ENCODE measurements around the gene PLCB4. TPM values are rescaled to one million over a fixed set of nuclear protein-coding genes. Genes with fewer than 3 reads are reported as not detected.

The PLCB4 gene
- total RNA-seq, 4 donors from 2014 or later = 20.6 to 45.9 (median 34.2) TPM

DNA sequence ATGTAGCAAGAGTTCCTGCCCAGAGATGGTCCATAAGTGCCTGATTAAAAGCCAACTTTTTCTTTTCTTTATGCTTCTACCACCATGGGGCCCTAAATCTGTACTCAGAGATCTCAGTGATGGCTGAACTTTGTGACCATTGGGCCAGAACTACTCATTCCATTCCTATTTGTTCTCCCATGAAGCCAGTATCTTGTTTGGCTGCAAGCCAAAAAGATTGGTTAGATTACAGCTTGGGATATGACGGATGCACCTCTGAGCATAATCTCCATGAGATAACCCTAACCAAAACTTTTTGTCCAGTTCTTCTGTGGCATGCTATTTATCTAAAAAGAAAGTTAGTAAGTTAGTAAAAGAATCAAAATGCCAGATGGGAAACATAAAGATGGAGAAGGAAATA, 72.2 kb downstream of the PLCB4 start:
- H3K4me3 ChIP-seq = no peak overlapping the region
- TF ChIP-seq POLR2AphosphoS5 (IDR thresholded peaks at IDR 0.05) (no peak), POLR2A (IDR thresholded peaks at IDR 0.05) (no peak), EP300 (IDR thresholded peaks at IDR 0.05; ENCODE audit: low read depth) (no peak)
- TF ChIP-seq, protein P1, sequence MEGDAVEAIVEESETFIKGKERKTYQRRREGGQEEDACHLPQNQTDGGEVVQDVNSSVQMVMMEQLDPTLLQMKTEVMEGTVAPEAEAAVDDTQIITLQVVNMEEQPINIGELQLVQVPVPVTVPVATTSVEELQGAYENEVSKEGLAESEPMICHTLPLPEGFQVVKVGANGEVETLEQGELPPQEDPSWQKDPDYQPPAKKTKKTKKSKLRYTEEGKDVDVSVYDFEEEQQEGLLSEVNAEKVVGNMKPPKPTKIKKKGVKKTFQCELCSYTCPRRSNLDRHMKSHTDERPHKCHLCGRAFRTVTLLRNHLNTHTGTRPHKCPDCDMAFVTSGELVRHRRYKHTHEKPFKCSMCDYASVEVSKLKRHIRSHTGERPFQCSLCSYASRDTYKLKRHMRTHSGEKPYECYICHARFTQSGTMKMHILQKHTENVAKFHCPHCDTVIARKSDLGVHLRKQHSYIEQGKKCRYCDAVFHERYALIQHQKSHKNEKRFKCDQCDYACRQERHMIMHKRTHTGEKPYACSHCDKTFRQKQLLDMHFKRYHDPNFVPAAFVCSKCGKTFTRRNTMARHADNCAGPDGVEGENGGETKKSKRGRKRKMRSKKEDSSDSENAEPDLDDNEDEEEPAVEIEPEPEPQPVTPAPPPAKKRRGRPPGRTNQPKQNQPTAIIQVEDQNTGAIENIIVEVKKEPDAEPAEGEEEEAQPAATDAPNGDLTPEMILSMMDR (IDR thresholded peaks at IDR 0.05) = no peak
- in situ Hi-C loops (cut with MboI; ENCODE audit: low pct_ligation_motif_present in 1 of 4, low pct_unique_long_range_greater_than_20kb in 1 of 4, low sequenced_read_pairs in 3 of 4) = no loop called here
- H3K36me3 ChIP-seq = no peaks in the 10 kb centered on the region
- no peaks in the 10 kb centered on the region for H3K9me3 ChIP-seq
- WGBS, 2 donors (ENCODE audit: low coverage in 1 of 2) = 83 to 93% methylated on average over 1 of the region's 1 CpG
- H3K27ac ChIP-seq = no peak overlapping the region
- no peaks in the 10 kb centered on the region for H3K27me3 ChIP-seq
- intact Hi-C loops (cut with DNase I; ENCODE audit: low total_unique reads) = no loop called here
- DNase-seq = no peak
- peaks cover 0 to 2% (median 0%) of the 10 kb centered on the region in 4 donors for H3K4me1 ChIP-seq

DNA sequence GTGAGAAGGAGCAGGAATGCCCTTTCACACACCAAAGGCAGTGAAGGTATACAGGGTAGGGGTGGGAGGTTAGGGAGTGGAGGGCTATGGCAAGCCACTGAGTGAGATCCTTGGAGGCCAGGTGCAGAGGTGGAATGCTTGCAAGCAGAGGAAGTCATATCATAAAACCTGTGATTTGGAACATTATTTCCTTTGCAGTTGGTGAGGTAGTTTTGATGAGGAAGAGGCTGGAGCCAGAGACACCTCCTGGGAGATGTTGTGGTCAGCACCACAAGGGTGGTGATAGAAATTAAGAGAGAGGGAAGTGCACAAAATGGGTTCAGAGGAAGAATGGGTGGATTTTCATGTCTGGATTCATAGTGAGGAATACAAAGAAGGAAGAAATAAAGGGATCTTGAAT, 73.0 kb downstream of the PLCB4 start:
- peaks cover 0 to 2% (median 0%) of the 10 kb centered on the region in 4 donors for H3K4me1 ChIP-seq
- H3K27me3 ChIP-seq = no peaks in the 10 kb centered on the region
- TF ChIP-seq POLR2A (IDR thresholded peaks at IDR 0.05) (no peak), EP300 (IDR thresholded peaks at IDR 0.05; ENCODE audit: low read depth) (no peak), POLR2AphosphoS5 (IDR thresholded peaks at IDR 0.05) (no peak)
- TF ChIP-seq, protein P1 (IDR thresholded peaks at IDR 0.05) = no peak
- H3K9me3 ChIP-seq = no peaks in the 10 kb centered on the region
- no peak overlapping the region for H3K27ac ChIP-seq
- in situ Hi-C loops (cut with MboI; ENCODE audit: low pct_ligation_motif_present in 1 of 4, low pct_unique_long_range_greater_than_20kb in 1 of 4, low sequenced_read_pairs in 3 of 4) = no loop called here
- H3K4me3 ChIP-seq = no peak overlapping the region
- no peak for DNase-seq
- intact Hi-C loops (cut with DNase I; ENCODE audit: low total_unique reads) = no loop called here
- H3K36me3 ChIP-seq = no peaks in the 10 kb centered on the region

DNA sequence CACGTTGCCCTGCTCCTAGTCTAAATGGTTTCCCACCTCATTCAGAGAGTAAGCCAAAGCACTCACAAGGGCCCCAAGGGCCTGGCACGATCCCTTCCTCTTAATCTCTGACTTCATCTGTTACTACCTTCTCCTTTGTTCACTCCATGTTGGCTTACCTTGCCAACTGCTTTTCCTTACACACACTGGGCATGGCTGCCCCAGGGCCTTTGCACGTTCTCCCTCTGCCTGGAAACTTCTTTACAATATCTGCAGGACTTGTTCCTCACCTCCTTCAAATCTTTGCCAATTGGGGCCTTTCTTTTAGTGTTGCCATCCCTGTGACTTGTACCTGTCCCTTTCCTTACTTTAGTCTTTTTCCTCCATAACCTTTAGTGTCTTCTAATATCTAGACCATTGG, 73.9 kb downstream of the PLCB4 start:
- no peaks in the 10 kb centered on the region for H3K27me3 ChIP-seq
- no peak for TF ChIP-seq EP300 (IDR thresholded peaks at IDR 0.05; ENCODE audit: low read depth)
- no peak for TF ChIP-seq POLR2A (IDR thresholded peaks at IDR 0.05)
- TF ChIP-seq, protein P1 (IDR thresholded peaks at IDR 0.05) = no peak
- TF ChIP-seq POLR2AphosphoS5 (IDR thresholded peaks at IDR 0.05) = no peak
- no peaks in the 10 kb centered on the region for H3K9me3 ChIP-seq
- H3K4me1 ChIP-seq = peaks cover 0 to 2% (median 0%) of the 10 kb centered on the region in 4 donors
- no peak overlapping the region for H3K27ac ChIP-seq
- H3K4me3 ChIP-seq = no peak overlapping the region
- 71 to 89% methylated on average over 3 of the region's 3 CpGs for WGBS, 2 donors (ENCODE audit: low coverage in 1 of 2)
- in situ Hi-C loops (cut with MboI; ENCODE audit: low pct_ligation_motif_present in 1 of 4, low pct_unique_long_range_greater_than_20kb in 1 of 4, low sequenced_read_pairs in 3 of 4) (no loop called here), intact Hi-C loops (cut with DNase I; ENCODE audit: low total_unique reads) (no loop called here)
- no peak for DNase-seq
- H3K36me3 ChIP-seq = no peaks in the 10 kb centered on the region

DNA sequence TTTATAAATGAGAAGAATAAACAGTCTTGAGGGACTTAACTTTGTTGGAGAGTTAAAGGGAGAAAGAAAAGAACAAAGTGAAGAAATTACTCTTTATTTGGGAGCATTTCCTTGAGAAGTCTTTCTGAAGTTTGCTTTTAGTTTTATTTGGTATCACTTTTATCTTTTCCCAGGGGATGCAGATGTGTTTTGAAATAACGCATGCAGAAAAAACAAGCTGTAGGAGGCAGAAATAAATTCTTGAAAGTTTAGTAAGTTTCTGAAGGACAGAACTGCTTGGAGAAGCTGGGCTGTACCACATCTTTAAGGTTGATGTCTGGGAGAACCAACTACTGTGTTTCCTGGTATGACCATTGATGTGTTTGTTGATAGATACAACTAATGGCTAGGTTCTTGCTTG, 75.0 kb downstream of the PLCB4 start:
- Histone ChIP-seq H3K4me1 (peaks cover 0 to 2% (median 0%) of the 10 kb centered on the region in 4 donors), H3K4me3 (no peak overlapping the region), H3K27me3 (no peaks in the 10 kb centered on the region), H3K36me3 (no peaks in the 10 kb centered on the region), H3K27ac (no peak overlapping the region), H3K9me3 (no peaks in the 10 kb centered on the region)
- DNase-seq = no peak
- WGBS, 2 donors (ENCODE audit: low coverage in 1 of 2) = 63 to 67% methylated on average over 1 of the region's 1 CpG
- in situ Hi-C loops (cut with MboI; ENCODE audit: low pct_ligation_motif_present in 1 of 4, low pct_unique_long_range_greater_than_20kb in 1 of 4, low sequenced_read_pairs in 3 of 4) (no loop called here), intact Hi-C loops (cut with DNase I; ENCODE audit: low total_unique reads) (no loop called here)
- TF ChIP-seq POLR2AphosphoS5 (IDR thresholded peaks at IDR 0.05) = no peak
- no peak for TF ChIP-seq POLR2A (IDR thresholded peaks at IDR 0.05)
- TF ChIP-seq EP300 (IDR thresholded peaks at IDR 0.05; ENCODE audit: low read depth) = no peak
- TF ChIP-seq, protein P1 (IDR thresholded peaks at IDR 0.05) = no peak

Data from transverse colon (tissue), 4 donors.